Activated CD4-positive, alpha-beta T cell treated with anti-CD3 and anti-CD28 coated beads, Interleukin-2, Interleukin-4, amounts not matched to agents 100 ng/mL and 50 ng/mL, durations not matched to agents 16 hours and 8 hours (primary cell): ENCODE measurements around the gene OBP2B.
A peak's percentile ranks its signal among the peaks of the same experiment; 100 is the strongest.
"Not testable (repeated sequence)": the region's sequence is repeated elsewhere in the genome, so short reads cannot be mapped to it uniquely, and the experiment has no call there.

Experiments
- DNase-seq: peaks from one replicate; pipeline ENCODE4 v3.0.0-alpha.2; 2020; ENCODE audit warnings: low spot score

OBP2B gene

DNA sequence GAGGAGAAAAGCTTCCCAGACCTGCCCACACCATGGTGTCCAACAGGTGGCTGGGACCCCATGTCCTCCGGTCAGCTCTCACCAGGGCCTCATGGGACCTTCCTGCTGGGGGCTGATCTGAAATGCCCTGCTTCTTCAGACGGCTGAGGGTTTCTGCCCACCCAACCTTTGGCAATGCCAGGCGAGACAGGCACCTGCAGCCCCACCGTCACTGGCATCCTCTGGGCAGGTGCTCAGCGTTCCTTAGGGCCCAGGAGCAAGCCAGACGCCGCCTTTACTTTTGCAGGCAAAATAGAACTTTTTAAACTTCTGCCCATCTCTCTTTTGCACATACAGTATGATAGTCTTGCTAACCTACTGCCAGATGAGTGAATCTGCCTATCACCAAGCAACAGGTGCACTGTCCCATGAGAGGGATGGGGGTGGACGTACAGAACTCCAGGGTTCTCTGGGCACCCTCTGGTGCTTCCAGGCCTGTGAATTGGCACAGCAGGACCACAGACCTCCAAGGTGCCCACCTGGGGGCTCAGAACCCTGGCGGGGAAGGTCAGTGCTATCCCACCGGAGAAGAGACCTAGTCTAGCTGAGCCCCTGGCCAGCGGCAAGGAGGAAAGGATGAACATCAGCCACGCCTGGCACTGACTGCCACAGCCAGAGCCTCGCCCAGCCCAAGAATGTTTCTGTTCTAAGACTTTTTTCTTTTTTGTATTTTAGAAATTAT, 7.5 kb downstream of the OBP2B start:
- no peak for DNase-seq

DNA sequence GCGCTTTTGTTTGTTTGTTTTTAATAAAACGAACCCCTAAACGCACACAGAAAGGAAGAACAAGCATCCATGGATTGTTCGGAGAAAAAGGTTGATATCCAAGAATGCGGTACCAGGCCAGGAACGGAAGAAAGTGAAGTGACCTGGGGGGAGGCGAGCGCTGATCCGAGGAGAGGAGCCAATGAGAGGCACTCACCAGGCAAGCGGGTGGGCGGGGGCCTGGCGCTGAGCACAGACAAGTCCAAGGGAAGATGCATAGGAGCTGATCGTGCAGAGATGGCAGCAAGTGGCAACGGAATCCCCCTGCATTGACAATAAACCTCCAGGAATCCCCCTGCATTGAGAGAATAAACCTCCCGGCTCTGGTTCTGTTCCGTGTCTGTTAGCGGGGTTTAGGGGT, 8.4 kb downstream of the OBP2B start:
- DNase-seq = no peak

DNA sequence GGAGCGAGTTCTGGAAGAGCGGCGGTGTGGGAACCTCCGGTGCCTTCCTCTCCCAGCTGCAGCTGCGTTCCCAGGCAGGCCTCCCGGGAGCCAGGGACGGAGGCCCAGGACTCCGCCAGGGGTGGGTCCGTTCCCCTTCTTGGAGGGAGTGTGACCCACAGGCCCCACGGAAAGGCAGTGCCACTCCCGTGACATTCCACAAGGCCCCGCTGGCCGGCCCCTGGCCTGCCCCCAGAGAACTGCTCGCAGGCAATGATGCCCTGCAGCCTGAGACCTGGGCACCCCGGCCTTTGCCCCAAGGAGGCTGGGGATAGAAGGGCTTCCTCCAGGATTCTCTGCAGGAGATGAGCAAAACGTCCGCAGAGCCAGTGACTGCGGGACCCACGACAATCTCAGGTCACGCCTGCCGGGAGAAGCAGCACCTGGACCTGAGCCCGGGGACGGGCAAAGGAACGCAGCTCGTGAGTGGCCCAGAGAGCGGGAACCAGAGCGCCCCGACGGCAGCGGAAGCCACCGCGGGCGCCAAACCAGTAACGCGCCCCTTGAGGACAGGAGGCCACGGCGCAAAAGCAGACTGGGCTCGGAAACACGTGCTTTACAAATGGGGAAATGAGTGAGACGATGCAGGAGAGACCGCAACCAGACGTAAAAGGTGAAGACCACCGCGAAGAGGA, 9.3 kb downstream of the OBP2B start:
- DNase-seq = peak; percentile 29

DNA sequence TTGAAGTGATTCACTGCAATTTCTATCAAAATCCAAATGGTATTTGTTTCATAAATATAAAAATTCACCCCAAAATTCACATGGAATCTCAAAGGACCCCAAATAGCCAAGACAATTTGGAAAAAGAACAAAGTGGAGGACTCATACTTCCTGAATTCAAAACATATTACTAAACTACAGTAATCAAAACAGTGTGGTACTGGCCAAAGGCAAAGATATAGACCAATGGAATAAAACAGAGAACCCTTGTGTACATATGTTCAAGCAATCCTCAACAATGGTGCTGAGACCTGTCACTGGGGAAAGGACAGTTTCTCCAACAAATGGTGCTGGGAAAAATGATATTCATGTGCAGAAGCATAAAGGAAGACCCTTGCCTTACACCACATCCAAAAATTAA, 14.0 kb downstream of the OBP2B start:
- DNase-seq = no peak

DNA sequence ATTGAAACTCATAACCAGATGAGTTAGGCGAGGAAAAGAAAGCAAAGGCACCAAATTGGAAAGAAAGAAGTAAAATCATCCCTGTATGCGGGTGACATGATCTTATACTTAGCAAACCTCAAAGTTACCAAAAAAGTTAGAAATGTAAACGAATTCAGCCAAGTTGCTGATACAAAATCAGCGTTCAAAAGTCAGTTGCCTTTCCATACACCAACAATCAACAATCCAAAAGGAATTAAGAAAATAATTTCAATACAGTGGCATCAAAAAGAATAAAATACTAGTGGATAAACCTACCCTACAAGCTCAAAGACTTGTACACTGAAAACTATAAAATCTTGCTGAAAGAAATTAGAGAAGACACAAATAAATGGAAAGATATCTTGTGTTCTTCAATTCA, 14.5 kb downstream of the OBP2B start:
- no peak for DNase-seq

DNA sequence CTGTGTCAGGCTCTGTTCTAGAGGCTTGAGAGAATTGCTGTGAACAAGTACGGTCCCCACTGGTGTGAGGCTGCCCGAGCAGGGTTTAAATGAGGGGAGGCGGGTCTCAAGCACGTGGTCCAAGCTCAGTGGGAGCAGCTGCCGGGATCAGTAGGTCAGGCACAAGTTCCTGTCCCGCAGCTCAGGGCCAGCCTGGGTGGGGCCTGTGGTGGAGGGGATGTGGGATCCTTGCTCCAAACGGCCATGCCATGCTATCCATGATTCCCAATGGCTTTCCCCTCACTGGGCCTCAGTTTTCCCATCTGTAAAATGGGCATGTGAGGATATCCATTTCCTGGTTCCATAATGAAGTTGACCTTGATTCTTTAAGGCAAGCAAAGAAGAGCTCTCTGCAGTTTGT, 17.1 kb downstream of the OBP2B start:
- no peak for DNase-seq

DNA sequence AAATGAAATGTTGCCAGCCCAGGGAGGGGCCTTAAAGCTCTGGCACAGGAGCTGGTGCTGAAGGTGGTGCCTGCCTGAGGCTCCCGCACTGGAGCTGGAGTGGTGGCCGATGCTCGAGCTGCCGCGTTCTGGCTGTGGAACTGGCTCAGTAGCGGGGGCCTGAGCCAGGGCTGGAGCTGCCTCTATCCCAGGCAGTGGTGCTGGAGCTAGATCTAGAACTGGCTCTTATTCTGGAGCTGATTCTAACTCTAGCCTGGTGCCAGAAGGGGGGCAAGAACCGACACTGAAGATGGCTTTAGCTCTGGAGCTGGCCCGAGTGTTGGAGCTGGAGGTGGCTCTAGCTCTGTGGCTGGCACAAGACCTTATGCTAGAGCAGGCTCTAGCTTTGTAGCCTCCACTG, 19.2 kb downstream of the OBP2B start:
- DNase-seq = no peak

DNA sequence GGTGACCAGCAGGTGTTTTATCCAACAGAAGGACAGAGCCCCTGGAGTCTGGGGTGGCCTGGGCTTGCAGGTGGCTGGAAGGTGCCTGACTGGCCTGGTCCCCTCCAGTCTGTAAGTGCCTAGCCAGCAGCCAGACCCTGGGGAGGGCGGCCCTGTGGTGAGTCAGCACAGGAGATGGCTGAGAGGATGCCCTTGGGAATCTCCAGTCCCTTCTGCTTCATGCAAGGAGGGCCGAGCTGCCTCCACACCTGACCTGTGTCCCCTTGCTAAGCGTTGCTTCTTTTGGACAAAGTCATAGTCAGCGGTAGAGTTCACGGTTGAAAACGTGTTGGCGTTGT, 20.2 kb downstream of the OBP2B start:
- no peak for DNase-seq

DNA sequence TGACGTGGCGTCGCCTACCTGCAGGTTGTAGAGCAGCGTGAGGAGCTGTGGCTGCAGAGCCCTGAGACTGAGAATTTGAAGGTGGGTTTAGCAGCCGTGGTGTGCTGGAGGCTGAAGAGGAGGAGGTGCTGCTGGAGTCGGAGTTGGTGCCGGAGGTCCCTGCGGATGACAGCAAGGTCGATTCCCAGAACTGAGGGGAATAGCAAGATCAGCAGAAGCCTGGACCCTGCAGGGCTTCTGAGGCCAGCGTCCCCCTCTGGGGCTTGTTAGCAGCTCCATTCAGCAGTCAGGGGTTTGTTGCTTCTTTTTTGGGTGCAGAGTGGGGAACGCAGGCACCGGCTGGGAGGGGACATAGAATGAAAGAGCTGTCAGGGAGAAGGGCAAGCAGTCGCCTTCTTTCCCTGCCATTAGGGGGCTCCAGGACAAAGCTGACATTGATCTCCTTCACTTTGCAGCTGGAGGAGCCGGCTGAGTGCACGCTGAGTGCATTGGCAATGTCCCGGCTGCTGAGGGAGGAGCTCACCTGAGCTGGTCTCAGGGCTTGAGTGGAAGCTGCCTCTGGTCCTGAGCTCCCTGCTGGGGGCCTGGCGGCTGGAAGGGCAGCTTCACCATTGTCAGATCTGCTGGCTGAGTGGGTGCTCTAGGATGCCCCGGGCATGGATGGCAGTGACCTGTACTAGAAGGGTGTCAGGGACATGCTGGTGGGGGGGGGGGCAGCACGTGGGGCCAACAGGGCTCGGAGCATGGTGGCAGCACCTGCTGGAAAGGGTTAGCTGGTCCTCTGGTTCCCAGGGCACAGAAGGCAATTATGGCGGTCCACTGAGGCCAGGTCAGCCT, 20.8 kb downstream of the OBP2B start:
- no peak for DNase-seq

DNA sequence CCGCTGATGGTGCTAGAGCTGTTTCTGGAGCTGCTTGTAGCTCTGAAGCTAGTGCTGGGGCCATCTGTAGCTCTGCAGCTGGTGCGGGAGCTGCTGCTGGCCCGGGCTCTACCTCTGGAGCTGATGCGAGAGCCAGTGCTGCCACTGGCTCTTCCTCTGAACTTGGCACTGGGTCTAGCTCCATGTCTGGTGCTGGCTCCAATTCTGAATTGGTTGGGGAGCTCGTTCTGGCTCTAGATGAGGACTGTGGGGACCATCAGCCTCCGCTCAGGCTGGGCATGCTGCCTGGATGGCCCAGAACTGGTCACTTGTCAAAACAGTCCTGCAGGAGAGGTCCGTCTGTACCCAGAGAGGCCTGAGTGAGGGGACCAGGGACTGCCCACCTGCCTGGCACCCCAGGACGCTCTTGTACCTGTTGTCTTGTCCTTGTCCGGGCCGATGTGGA, 21.5 kb downstream of the OBP2B start:
- DNase-seq = no peak

DNA sequence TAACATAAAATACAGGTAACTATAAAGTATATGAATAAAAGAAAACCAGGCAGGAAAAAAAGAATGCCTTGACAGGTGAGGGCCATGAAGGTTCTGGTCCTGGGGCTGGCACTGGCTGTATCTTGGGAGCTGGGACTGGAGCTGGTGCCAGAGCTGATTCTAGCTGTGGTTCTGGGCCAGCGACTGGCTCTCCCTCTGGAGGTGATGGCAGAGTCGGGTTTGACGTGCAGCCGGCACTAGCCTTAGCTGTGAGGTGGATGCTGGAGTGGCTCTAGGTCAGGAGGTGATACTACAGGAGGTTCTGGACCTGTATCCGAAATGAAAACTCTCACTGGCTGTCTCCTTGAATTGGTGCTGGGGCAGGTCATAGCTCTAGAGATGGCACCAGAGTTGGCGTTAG, 22.3 kb downstream of the OBP2B start:
- no peak for DNase-seq

DNA sequence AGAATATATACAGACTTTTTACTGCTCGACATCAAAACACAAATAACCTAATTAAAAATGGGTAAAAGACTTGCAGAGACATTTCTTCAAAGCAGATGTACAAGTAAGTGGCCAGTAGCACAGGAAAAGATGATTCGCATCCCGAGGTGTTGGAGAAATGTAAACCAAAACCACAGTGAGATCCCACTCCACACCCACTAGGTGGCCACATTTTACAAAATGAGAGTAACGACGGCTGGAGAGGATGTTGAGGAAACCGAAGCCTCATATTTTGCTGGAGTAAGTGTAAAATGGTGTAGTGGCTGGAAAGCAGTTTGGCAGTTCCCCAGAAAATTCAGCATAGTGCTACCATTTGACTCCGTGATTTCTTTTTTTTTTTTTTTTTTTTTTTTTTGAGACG, 24.1 kb downstream of the OBP2B start:
- DNase-seq = peak; percentile 74

DNA sequence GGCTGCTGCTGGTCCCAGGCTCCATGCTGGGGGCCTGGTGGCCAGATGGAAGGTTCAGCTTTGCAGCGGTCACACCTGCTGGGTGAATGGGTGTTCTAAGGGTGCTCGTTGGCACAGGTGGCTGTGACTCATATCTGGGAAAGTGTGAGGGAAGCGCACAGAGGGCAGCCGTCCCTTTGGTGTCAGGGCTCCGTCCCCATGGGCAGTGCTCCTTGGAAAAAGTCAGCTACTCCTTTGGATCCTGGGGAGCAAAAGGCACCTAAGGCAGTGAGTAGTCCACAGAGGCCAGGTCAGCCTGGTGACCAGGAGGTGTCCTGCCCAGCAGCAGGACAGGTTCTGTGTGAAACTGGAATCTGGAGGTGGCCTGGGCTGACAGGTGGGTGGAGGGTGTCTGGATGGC, 26.9 kb downstream of the OBP2B start:
- DNase-seq = no peak

DNA sequence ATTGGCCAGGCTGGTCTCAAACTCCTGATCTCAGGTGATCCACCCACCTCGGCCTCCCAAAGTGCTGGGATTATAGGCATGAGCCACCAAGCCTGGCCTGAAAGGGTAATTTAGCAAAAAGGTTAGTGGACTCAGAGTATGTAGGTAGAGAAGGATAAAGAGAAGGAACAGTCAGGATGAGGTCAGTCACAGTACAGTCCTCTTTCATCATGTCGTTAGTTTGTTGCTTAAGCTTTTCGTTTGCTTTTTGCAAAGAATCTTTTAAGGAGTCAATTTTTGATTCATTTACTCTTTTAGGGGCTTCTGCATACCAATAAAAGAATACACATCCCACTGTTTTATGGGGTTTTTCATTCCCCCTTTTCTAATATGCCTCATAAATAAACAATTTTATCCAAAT, 27.5 kb downstream of the OBP2B start:
- DNase-seq = no peak

DNA sequence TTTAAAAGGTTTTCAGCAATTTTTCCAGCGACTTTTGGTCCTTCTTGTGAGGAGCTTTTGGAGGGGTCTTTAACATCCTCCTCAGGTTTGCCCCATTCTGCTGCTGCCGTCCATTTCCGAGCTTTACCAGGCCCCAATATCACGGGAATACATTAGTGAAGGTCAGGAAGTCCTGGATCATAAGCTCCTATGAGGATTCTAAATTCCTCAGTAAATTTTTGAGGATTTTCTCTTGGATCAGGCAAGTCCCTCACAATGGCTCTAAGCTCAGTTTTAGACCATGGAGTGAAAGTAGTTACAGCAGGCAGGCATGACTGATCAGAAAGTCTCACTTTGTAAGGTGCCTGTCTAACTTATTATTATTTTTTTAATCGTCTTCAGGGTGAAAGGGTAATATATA, 28.1 kb downstream of the OBP2B start:
- DNase-seq = no peak

DNA sequence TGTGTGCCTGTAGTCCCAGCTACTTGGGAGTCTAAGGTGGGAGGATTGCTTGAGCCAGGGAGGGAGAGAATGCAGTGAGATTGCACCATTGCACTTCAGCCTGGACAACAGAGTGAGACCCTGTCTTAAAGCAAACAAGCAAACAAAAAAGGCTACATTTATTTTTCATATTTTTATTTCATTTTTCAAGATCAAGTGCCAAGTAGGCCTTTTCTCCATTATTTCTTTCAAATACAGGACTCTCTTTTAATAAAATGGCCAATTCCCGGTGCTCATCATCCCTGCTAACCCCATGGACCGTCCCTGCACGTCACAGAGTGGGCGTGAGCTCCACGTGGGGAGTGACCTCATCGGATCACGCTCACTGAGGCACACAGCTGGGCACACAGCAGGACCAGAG, 36.0 kb downstream of the OBP2B start:
- DNase-seq = no peak

DNA sequence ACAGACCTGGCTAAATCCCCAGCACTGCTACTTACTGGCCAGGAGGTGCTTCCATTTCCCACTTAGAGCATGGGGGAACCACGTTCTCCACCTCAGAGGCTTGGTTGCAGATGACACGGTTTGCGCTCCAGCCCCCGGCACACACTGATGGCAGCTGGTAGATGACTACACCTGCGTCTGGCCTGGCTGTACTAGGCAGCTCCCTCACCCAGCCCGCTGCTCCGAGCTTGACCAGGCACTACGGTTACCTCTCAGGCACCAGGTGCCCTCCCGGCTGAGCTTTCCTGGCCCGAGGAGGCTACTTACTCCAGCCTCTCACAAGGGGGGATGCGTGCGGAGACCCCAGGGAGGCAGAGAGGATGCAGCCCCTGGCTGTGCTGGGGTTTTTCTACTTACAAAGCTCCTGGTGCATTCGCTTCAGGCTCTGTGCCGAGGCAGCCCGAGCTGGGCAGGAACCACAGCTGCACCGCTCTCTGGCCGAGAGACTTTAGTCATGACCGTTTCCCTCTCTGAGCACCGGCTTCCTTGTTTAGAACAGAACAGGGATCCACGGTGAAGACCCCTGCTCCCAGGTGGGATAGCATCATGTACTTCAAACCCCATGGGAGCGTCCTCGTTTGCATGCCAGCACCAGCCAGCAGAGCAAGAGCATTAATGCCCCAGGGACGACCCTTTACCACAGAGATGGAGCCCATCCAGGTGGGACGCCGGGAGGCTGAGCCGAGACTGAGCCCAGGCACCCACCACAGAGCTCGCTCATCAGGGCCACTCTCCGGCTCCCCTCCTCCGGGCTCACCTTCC, 37.7 kb downstream of the OBP2B start:
- no peak for DNase-seq

DNA sequence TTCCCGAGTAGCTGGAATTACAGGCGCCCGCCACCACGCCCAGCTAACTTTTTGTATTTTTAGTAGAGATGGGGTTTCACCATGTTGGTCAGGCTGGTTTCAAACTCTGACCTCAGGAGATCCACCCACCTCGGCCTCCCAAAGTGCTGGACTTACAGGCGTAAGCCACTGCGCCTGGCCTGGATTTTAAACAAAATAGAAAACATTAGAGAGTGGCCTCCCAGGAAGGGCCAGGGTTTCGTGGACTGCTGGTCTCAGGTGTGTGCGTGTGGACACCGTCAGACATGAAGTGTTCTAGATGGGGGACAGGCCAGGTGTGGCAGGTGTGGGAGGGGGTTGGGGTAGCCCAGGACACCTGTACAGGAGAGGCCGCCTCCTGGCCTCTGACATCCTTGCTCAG, 38.3 kb downstream of the OBP2B start:
- no peak for DNase-seq

DNA sequence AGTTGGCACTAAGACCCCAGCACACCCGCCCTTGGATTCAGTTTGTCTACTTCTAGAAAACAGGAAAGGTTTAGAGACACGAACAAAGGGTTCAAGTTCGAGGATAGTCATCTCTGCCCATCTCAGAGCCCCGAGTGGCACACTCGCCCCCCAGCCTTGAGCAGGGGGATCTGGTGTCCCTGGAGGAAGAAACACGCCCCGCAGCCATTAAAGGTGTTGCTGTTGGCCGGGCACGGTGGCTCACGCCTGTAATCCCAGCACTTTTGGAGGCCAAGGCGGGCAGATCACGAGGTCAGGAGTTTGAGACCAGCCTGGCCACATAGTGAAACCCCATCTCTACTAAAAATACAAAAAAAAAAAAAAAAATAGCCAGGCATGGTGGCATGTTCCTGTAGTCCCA, 39.4 kb downstream of the OBP2B start:
- not testable (repeated sequence) for DNase-seq

DNA sequence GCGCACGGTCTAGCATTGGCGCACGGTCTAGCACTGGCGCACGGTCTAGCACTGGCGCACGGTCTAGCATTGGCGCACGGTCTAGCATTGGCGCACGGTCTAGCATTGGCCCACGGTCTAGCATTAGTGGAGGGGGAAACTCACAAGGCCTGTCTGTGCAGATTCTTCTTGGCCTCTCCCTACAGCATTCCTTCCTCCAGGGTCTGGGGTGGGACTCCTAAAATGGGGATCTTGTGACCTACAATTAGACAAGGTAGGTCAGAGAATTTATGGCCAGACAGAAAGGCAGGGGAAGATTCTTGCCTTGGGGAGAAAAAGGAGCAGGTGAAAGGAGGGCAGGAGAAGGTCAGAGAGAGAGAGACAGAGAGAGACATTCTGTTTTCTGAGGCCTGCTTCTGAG, 39.9 kb downstream of the OBP2B start:
- no peak for DNase-seq

DNA sequence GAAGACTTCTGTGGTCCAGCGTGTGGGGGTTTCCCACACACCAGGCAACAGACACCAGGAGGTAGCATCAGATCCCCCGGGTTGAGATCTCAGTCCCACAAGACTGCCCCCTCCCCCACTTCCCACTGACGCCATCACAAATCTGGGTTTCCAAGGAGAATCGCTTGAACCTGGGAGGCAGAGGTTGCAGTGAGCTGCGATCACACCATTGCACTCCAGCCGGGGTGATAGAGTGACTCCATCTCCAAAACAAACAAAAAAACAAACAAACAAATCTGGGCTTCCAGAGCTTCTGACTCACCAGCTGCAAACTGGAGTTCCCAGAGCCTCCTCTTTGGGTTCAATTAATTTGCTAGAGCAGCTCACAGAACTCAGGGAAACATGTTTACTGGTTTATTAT, 40.6 kb downstream of the OBP2B start:
- no peak for DNase-seq

DNA sequence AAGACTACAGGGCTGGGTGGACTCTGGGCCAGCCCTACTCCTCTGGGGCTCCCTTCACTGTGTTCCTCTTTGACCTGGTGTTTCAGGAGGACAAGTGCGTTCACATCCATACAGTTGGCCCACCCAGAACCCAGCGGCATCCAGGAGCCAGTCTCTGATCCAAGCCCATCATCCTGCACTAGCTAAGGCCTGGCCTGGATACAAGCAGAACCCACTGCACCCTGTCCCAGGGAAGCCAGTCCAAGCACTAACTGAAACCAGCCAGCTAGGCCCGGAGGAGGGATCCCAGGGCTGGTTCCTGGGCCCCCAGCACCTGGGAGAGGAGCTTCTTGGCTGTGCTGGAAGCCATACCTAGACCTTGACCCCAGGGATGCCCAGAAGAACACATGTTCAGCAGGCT, 41.3 kb downstream of the OBP2B start:
- no peak for DNase-seq
